DOHH2 (cell line): ENCODE measurements around the gene MTFP1.

Experiments
- H3F3A ChIP-seq: fragments of 200-600 bp; sonication (generic), shearing (Covaris generic); 2 replicates; pipeline ENCODE4 v1.6.0; 2016; ENCODE audit warnings: antibody characterized with exemption, mild to moderate bottlenecking; ENCODE audit not compliant: control insufficient read depth, insufficient read depth
- H3K27ac ChIP-seq: fragments of 200-600 bp; sonication (generic); 2 replicates; pipeline ENCODE4 v1.5.1; 2014; ENCODE audit warnings: low read depth, mild to moderate bottlenecking, low read length, moderate library complexity
- H3K27me3 ChIP-seq: fragments of 200-600 bp; sonication (generic); 2 replicates; pipeline ENCODE4 v1.6.1; 2014; ENCODE audit warnings: mild to moderate bottlenecking, low read length, mixed read lengths; ENCODE audit not compliant: control insufficient read depth
- H3K36me3 ChIP-seq: fragments of 200-600 bp; sonication (generic); 2 replicates; pipeline ENCODE4 v1.6.1; 2014; ENCODE audit warnings: mild to moderate bottlenecking, low read length, moderate library complexity, mixed read lengths; ENCODE audit not compliant: control insufficient read depth
- H3K4me1 ChIP-seq: fragments of 200-600 bp; sonication (generic); 2 replicates; pipeline ENCODE4 v1.6.1; 2014; ENCODE audit warnings: mild to moderate bottlenecking, low read length, mixed read lengths; ENCODE audit not compliant: control insufficient read depth
- H3K4me2 ChIP-seq: fragments of 200-600 bp; sonication (generic); 2 replicates; pipeline ENCODE4 v1.6.0; 2014; ENCODE audit warnings: mild to moderate bottlenecking, low read length, moderate library complexity
- H3K4me3 ChIP-seq: fragments of 200-600 bp; sonication (generic); 2 replicates; pipeline ENCODE4 v1.5.1; 2014; ENCODE audit warnings: mild to moderate bottlenecking, low read length, mixed read lengths
- H3K79me2 ChIP-seq: fragments of 200-600 bp; sonication (generic); 2 replicates; pipeline ENCODE4 v1.6.1; 2014; ENCODE audit warnings: mild to moderate bottlenecking, low read length, mixed read lengths; ENCODE audit not compliant: control insufficient read depth
- H3K9me2 ChIP-seq: fragments of 200-600 bp; sonication (generic); replicated peaks from 2 replicates; pipeline ENCODE4 v1.6.1; 2014; ENCODE audit warnings: mild to moderate bottlenecking, low read length, mixed read lengths; ENCODE audit not compliant: control insufficient read depth
- H3K9me3 ChIP-seq: fragments of 200-600 bp; sonication (generic); 2 replicates; pipeline ENCODE4 v1.6.1; 2014; ENCODE audit warnings: antibody characterized with exemption, low read length, mixed read lengths; ENCODE audit not compliant: control insufficient read depth, insufficient read depth
- H4K20me1 ChIP-seq: fragments of 200-600 bp; sonication (generic); 2 replicates; pipeline ENCODE4 v1.6.0; 2014; ENCODE audit warnings: low read depth, mild to moderate bottlenecking, antibody characterized with exemption, low read length, moderate library complexity; ENCODE audit not compliant: control insufficient read depth, insufficient read depth
- EZH2phosphoT487 ChIP-seq: fragments of 200-600 bp; sonication (generic); IDR thresholded peaks from 2 replicates; pipeline ENCODE4 v1.6.1; 2017; ENCODE audit warnings: borderline replicate concordance, mild to moderate bottlenecking, antibody characterized with exemption, low read length, moderate library complexity, mixed read lengths
- TF ChIP-seq, protein P1 (sequence below): fragments of 200-600 bp; sonication (generic); IDR thresholded peaks from one replicate; pipeline ENCODE4 v1.5.1; 2014; ENCODE audit warnings: antibody characterized with exemption, mild to moderate bottlenecking, low read depth, low read length; ENCODE audit not compliant: poor library complexity, severe bottlenecking

The MTFP1 gene

DNA sequence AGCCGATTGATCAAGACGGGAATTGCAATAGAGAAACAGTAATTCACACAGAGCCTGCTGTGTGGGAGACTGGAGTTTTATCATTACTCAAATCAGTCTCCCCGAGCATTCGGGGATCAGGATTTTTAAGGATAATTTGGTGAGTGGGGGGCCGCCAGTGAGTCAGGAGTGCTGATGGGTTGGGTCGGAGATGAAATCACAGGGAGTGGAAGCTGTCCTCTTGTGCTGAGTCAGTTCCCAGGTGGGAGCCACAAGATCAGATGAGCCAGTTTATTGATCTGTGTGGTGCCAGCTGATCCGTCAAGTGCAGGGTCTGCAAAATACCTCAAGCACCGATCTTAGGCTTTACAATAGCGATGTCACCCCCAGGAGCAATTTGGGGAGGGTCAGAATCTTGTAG, 15.5 kb downstream of the MTFP1 start:
- no peak overlapping the region for H3K4me2 ChIP-seq
- TF ChIP-seq EZH2phosphoT487: no peak
- TF ChIP-seq, protein P1, sequence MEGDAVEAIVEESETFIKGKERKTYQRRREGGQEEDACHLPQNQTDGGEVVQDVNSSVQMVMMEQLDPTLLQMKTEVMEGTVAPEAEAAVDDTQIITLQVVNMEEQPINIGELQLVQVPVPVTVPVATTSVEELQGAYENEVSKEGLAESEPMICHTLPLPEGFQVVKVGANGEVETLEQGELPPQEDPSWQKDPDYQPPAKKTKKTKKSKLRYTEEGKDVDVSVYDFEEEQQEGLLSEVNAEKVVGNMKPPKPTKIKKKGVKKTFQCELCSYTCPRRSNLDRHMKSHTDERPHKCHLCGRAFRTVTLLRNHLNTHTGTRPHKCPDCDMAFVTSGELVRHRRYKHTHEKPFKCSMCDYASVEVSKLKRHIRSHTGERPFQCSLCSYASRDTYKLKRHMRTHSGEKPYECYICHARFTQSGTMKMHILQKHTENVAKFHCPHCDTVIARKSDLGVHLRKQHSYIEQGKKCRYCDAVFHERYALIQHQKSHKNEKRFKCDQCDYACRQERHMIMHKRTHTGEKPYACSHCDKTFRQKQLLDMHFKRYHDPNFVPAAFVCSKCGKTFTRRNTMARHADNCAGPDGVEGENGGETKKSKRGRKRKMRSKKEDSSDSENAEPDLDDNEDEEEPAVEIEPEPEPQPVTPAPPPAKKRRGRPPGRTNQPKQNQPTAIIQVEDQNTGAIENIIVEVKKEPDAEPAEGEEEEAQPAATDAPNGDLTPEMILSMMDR: no peak
- no peak overlapping the region for H3K27ac ChIP-seq

GRCh38 chr22:30444632-30445437, 19.3 kb downstream of the MTFP1 start:
- Histone ChIP-seq H3K4me1 (peaks cover 28% of the 10 kb centered on the region), H3K9me3 (no peaks in the 10 kb centered on the region), H3K4me2 (peak overlapping the region; percentile 70), H3K36me3 (no peaks in the 10 kb centered on the region), H3K9me2 (no peaks in the 10 kb centered on the region), H4K20me1 (no peaks in the 10 kb centered on the region), H3K27me3 (peaks cover 7% of the 10 kb centered on the region), H3K4me3 (peak overlapping the region; percentile 61), H3K79me2 (no peaks in the 10 kb centered on the region), H3K27ac (no peak overlapping the region), H3F3A (no peaks in the 10 kb centered on the region)
- TF ChIP-seq, protein P1: peak; percentile 83
- TF ChIP-seq EZH2phosphoT487: no peak

More for the DNA sequence above, 15.5 kb downstream of the MTFP1 start:
- Histone ChIP-seq H4K20me1 (no peaks in the 10 kb centered on the region), H3K4me1 (peaks cover 33% of the 10 kb centered on the region), H3K79me2 (no peaks in the 10 kb centered on the region), H3K4me3 (no peak overlapping the region), H3K9me3 (peaks cover 2% of the 10 kb centered on the region; the same call in 1 of the 2 replicates), H3K27me3 (peaks cover 6% of the 10 kb centered on the region), H3K9me2 (no peaks in the 10 kb centered on the region), H3F3A (peaks cover 6% of the 10 kb centered on the region; the same call in 1 of the 2 replicates), H3K36me3 (no peaks in the 10 kb centered on the region; the same call in 1 of the 2 replicates)

- Histone ChIP-seq H3K4me2 (peak overlapping the region; percentile 70), H3K27me3 (peaks cover 7% of the 10 kb centered on the region), H3K27ac (no peak overlapping the region)
Measured at GRCh38 chr22:30445438-30446145, 20.0 kb downstream of the MTFP1 start.

More at GRCh38 chr22:30445438-30446145, 20.0 kb downstream of the MTFP1 start:
- Histone ChIP-seq H3F3A (no peaks in the 10 kb centered on the region), H3K9me2 (no peaks in the 10 kb centered on the region), H4K20me1 (no peaks in the 10 kb centered on the region), H3K9me3 (no peaks in the 10 kb centered on the region), H3K4me1 (peaks cover 28% of the 10 kb centered on the region), H3K4me3 (peak overlapping the region; percentile 61; the same call in 1 of the 2 replicates), H3K79me2 (no peaks in the 10 kb centered on the region), H3K36me3 (no peaks in the 10 kb centered on the region)
- TF ChIP-seq, protein P1: peak; percentile 48
- TF ChIP-seq EZH2phosphoT487: no peak
